Measurements from ENCODE around the gene FOXR1. TPM values are rescaled to one million over a fixed set of nuclear protein-coding genes. Genes with fewer than 3 reads are reported as not detected.

FOXR1 gene
- total RNA-seq, 1 donor from 2014 or later = not detected

DNA sequence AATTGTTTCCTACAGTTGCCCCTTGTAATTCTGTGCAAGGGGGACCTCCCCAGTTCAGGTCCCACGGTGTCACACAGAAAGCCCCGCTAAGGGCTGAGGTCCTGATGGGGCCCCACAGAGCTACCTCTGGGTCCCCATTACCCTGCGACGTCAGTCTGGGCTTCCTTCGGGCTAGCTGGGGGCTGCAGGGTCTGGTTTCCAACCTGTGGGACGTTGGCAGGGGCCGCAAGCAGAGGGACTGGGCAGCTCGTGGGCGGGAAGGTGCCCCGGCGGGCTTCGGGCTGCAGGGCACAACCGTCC lies 58.4 kb downstream of the FOXR1 start:
- intact Hi-C loops (cut with DNase I) = loop anchor here (1.0 to 2.0 kb wide), 2 partner anchors 12 to 31 kb away; partner anchors contain the start of genes CENATAC, RPS25 and TRAPPC4
- Histone ChIP-seq H3K27me3 (no peaks in the 10 kb centered on the region), H3K27ac (peak overlapping the region; percentile 61 to 77), H3K36me3 (peaks cover 0 to 8% of the 10 kb centered on the region in 2 donors), H3K4me1 (peaks cover 5 to 13% of the 10 kb centered on the region in 2 donors), H3K9me3 (no peaks in the 10 kb centered on the region), H3K4me3 (peak overlapping the region; percentile 84 to 89)
- DNase-seq (ENCODE audit: low spot score in 2 of 2) = no peak
- TF ChIP-seq, protein P1, sequence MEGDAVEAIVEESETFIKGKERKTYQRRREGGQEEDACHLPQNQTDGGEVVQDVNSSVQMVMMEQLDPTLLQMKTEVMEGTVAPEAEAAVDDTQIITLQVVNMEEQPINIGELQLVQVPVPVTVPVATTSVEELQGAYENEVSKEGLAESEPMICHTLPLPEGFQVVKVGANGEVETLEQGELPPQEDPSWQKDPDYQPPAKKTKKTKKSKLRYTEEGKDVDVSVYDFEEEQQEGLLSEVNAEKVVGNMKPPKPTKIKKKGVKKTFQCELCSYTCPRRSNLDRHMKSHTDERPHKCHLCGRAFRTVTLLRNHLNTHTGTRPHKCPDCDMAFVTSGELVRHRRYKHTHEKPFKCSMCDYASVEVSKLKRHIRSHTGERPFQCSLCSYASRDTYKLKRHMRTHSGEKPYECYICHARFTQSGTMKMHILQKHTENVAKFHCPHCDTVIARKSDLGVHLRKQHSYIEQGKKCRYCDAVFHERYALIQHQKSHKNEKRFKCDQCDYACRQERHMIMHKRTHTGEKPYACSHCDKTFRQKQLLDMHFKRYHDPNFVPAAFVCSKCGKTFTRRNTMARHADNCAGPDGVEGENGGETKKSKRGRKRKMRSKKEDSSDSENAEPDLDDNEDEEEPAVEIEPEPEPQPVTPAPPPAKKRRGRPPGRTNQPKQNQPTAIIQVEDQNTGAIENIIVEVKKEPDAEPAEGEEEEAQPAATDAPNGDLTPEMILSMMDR (IDR thresholded peaks at IDR 0.05) = no peak

DNA sequence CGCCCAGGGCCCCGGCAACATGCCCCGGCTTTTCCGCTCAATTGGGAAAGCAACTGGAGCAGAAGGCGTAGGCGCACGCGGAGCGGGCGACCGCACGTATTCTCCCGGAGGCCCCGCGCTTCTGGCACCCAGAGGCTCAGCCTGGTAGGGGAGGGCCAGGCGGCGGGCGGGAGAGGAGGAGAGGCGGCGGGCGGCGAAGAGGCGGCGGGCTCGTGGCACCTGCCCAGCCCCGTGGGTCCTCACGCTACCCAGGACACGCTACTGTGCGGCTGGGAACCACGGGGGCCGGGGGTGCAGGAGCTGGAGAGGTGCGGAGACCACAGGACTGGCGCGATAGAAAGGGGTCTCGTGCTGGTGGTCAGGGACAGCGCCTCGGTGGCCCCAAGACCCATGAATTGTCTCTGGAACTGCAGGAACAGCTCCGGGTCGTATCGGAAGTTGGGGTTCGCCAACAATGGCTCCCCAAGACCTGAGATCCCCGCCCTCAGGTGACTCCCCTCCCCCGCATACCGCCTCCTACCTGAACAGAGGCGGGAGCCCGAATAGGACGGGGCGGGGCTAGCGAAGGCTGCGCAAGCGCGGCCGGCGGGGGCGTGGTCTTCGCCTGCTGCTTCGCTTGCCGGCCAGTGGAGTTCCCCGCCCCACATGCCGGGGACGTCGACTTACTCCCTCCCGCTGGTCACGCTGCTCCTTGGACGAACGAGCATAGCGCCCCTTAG lies 58.9 kb downstream of the FOXR1 start, which contains the start of gene SLC37A4:
Gene SLC37A4 (minus strand): TSS at position 549 of the 719 bp plus-strand sequence.
- TF ChIP-seq, protein P1 (IDR thresholded peaks at IDR 0.05) = peak; percentile 84 to 90 (median 88)
- Histone ChIP-seq H3K27ac (peak within 1 kb of the TSS; percentile 61 to 77), H3K4me1 (peaks cover 5 to 13% of the 10 kb centered on the region in 2 donors), H3K36me3 (peaks cover 0 to 3% of the 10 kb centered on the region in 2 donors), H3K27me3 (no peaks in the 10 kb centered on the region), H3K4me3 (peak within 1 kb of the TSS; percentile 84 to 89), H3K9me3 (no peaks in the 10 kb centered on the region)
- intact Hi-C loops (cut with DNase I) = loop anchor here (1.0 to 2.0 kb wide), 2 partner anchors 12 to 32 kb away; partner anchors contain the start of genes CENATAC, RPS25 and TRAPPC4
- DNase-seq (ENCODE audit: low spot score in 2 of 2) = peak; percentile 94 to 99

Other genes starting within 250 kb of the FOXR1 start
- gene DDX6, start 180.6 kb upstream of the FOXR1 start, total RNA-seq = 25.9 TPM
- not detected for gene CXCR5, start 87.9 kb upstream of the FOXR1 start, total RNA-seq
- gene BCL9L, start 45.8 kb upstream of the FOXR1 start, total RNA-seq = 46.5 TPM
- gene UPK2, start 15.5 kb upstream of the FOXR1 start, total RNA-seq = not detected
- 67.7 TPM for gene CENATAC, start 26.4 kb downstream of the FOXR1 start, total RNA-seq
- 857 TPM for gene RPS25, start 46.6 kb downstream of the FOXR1 start, total RNA-seq
- gene TRAPPC4, start 47.0 kb downstream of the FOXR1 start, total RNA-seq = 41.0 TPM
- 21.2 TPM for gene SLC37A4, start 59.1 kb downstream of the FOXR1 start, total RNA-seq
- 98.4 TPM for gene HYOU1, start 85.4 kb downstream of the FOXR1 start, total RNA-seq
- gene VPS11, start 96.1 kb downstream of the FOXR1 start, total RNA-seq = 23.4 TPM
- gene HMBS, start 113.1 kb downstream of the FOXR1 start, total RNA-seq = 82.8 TPM
- 61.9 TPM for gene DPAGT1, start 130.1 kb downstream of the FOXR1 start, total RNA-seq
- gene C2CD2L, start 135.6 kb downstream of the FOXR1 start, total RNA-seq = 16.7 TPM
- 36.5 TPM for gene HINFP, start 149.8 kb downstream of the FOXR1 start, total RNA-seq
- not detected for gene ABCG4, start 177.3 kb downstream of the FOXR1 start, total RNA-seq
- gene NLRX1, start 197.0 kb downstream of the FOXR1 start, total RNA-seq = 35.9 TPM
- gene NHERF4, start 213.7 kb downstream of the FOXR1 start, total RNA-seq = not detected
- 21.6 TPM for gene CBL, start 234.6 kb downstream of the FOXR1 start, total RNA-seq